Ovary (tissue), 3 donors: ENCODE data around the gene HGF.

Experiments used
- EP300 ChIP-seq: sonication (generic); formaldehyde crosslinking; IDR thresholded peaks from one replicate; pipeline ENCODE4 v1.6.1; 2017; ENCODE audit warnings: antibody characterized with exemption
- POLR2A ChIP-seq: fragments of 450-650 bp; IDR thresholded peaks from one replicate; pipeline ENCODE4 v1.6.1; 2017; ENCODE audit warnings: antibody characterized with exemption, mild to moderate bottlenecking, moderate library complexity
- TF ChIP-seq, protein P1 (sequence below), 3 donors: fragments of 450-650 bp in 2 of 3; fragments of 200-600 bp in 1 of 3; IDR thresholded peaks; one replicate each; pipeline versions ENCODE4 v1.5.1 to v1.8.0; 2016 to 2022; ENCODE audit warnings: antibody characterized with exemption in 3 of 3, mild to moderate bottlenecking in 1 of 3
- donor health status: DM: no; HTN: no; CAD: no.

DNA sequence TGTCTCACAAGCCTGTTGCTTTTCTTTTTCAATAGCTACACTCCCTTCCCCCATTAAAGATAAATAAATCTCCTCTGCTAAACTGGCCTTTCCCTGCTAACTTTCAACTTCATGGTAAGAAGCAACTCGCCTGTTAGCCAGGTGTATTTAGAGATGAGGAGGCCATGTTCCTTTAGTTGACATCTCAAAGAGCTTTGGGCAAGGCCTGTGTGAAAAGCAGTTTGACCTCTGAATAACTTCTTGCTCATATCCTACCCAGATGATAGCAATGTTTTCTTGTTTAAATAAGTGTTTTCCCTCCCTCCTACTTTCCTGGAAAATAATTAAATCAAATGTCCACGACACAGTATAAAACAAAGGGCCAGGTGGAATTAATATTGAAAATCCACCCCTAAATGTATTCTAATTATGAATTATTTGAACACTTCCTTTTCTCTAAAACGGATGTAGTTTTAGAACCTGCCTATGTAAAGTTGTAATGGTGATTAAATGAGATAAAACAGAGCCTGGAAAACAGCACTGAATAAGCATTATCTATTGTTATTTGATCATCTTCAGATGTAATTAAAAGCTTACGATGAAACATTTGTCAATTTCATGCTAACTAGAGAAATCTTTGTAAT lies 78.5 kb downstream of the HGF start:
- TF ChIP-seq, protein P1, sequence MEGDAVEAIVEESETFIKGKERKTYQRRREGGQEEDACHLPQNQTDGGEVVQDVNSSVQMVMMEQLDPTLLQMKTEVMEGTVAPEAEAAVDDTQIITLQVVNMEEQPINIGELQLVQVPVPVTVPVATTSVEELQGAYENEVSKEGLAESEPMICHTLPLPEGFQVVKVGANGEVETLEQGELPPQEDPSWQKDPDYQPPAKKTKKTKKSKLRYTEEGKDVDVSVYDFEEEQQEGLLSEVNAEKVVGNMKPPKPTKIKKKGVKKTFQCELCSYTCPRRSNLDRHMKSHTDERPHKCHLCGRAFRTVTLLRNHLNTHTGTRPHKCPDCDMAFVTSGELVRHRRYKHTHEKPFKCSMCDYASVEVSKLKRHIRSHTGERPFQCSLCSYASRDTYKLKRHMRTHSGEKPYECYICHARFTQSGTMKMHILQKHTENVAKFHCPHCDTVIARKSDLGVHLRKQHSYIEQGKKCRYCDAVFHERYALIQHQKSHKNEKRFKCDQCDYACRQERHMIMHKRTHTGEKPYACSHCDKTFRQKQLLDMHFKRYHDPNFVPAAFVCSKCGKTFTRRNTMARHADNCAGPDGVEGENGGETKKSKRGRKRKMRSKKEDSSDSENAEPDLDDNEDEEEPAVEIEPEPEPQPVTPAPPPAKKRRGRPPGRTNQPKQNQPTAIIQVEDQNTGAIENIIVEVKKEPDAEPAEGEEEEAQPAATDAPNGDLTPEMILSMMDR (IDR thresholded peaks at IDR 0.05): no peak
- TF ChIP-seq POLR2A: no peak
- no peak for TF ChIP-seq EP300
